K562 (cell line): ENCODE data around the gene LRP3. TPM values are rescaled to one million over a fixed set of nuclear protein-coding genes. Genes with fewer than 3 reads are reported as not detected.

Source experiments
- ATAC-seq: fragments of 200-7000 bp; cut with Tn5 transposase; 3 replicates; pipeline ENCODE4 v1.9.1; 2020; ENCODE audit warnings: moderate library complexity
- BruUV-seq: library from RNA; stranded (reverse); fragments of 400-500 nt; replicated peaks from 2 replicates; lab custom pipeline; 2021; lab: Mats Ljungman, UMichigan
- CTCF ChIA-PET: fragments of 300-600 bp; formaldehyde crosslinking; extraction: SDS; loops from one replicate; lab custom pipeline; 2021; ENCODE audit warnings: low intra/inter-chr PET ratio; lab: Yijun Ruan, JAX
- POLR2A ChIA-PET: fragments of 300-600, 350-650 bp; sonication (Branson Sonifier 250); formaldehyde crosslinking; extraction: SDS; loops from one replicate; lab custom pipeline; 2021; ENCODE audit warnings: antibody characterized with exemption, inconsistent platforms; lab: Yijun Ruan, JAX
- DNase-seq, 4 experiments: peaks; one replicate each; pipeline versions ENCODE4 v3.0.0 to v3.0.0-alpha.2; 2011 to 2018; ENCODE audit warnings: low spot score in 3 of 4, mixed read lengths in 3 of 4; ENCODE audit errors: extremely low read depth in 1 of 4
- FAIRE-seq: peaks from 2 replicates; lab custom pipeline; 2011; peaks lifted over from hg19 to GRCh38; lab: Jason Lieb, UNC
- H2AFZ ChIP-seq: 2 replicates; pipeline ENCODE4 v1.6.0; 2011; ENCODE audit warnings: low read depth, low read length, control low read depth, inconsistent platforms
- H3K27ac ChIP-seq: fragments of 200-600 bp; 3 replicates; pipeline ENCODE4 v1.8.0; 2011; ENCODE audit warnings: low read depth, mild to moderate bottlenecking, control low read depth, inconsistent platforms, low read length, moderate library complexity, mixed read lengths; ENCODE audit errors: extremely low read depth
- H3K27me3 ChIP-seq, 2 experiments: fragments of 300-600 bp in 1 of 2; 2 replicates in 1 of 2; 3 replicates in 1 of 2; pipeline versions ENCODE4 v1.6.0 to v1.8.0; 2011; ENCODE audit warnings: inconsistent platforms in 2 of 2, low read length in 2 of 2, mild to moderate bottlenecking in 1 of 2, mixed read lengths in 1 of 2, moderate library complexity in 1 of 2; ENCODE audit not compliant: control insufficient read depth in 2 of 2, insufficient read depth in 2 of 2
- H3K36me3 ChIP-seq: fragments of 300-600 bp; 3 replicates; pipeline ENCODE4 v1.8.0; 2011; ENCODE audit warnings: mild to moderate bottlenecking, low read length, inconsistent platforms; ENCODE audit not compliant: control insufficient read depth, insufficient read depth
- H3K4me1 ChIP-seq, 2 experiments: fragments of 200-600 bp in 1 of 2; replicated peaks in 1 of 2; 2 replicates in 1 of 2; 3 replicates in 1 of 2; pipeline versions ENCODE4 v1.5.1 to v1.8.0; 2011; ENCODE audit warnings: inconsistent platforms in 2 of 2, low read length in 2 of 2, mild to moderate bottlenecking in 1 of 2, mixed read lengths in 1 of 2, moderate library complexity in 1 of 2; ENCODE audit not compliant: control insufficient read depth in 2 of 2, insufficient read depth in 2 of 2
- H3K4me2 ChIP-seq: 2 replicates; pipeline ENCODE4 v1.6.1; 2011; ENCODE audit warnings: low read length, control low read depth, inconsistent platforms, mixed read lengths; ENCODE audit not compliant: insufficient read depth
- H3K4me3 ChIP-seq: fragments of 200-600 bp; sonication (generic), shearing (Covaris generic); 2 replicates; pipeline ENCODE4 v1.5.1; 2016; ENCODE audit warnings: control low read depth, inconsistent platforms
- H3K79me2 ChIP-seq: fragments of 200-600 bp; 3 replicates; pipeline ENCODE4 v1.8.0; 2011; ENCODE audit warnings: low read length, inconsistent platforms; ENCODE audit not compliant: control insufficient read depth, insufficient read depth
- H3K9ac ChIP-seq, 2 experiments: 2 replicates each; pipeline versions ENCODE4 v1.6.0 to v1.6.1; 2011; ENCODE audit warnings: low read depth in 2 of 2, low read length in 2 of 2, control low read depth in 1 of 2, inconsistent platforms in 1 of 2, mild to moderate bottlenecking in 1 of 2, mixed read lengths in 1 of 2; ENCODE audit not compliant: insufficient read depth in 1 of 2
- H3K9me1 ChIP-seq: one replicate; pipeline ENCODE4 v1.6.0; 2011; ENCODE audit warnings: inconsistent platforms, mild to moderate bottlenecking, low read length, moderate library complexity; ENCODE audit not compliant: control insufficient read depth, insufficient read depth
- H3K9me3 ChIP-seq: replicated peaks from 2 replicates; pipeline ENCODE4 v1.5.1; 2011; ENCODE audit warnings: low read depth, low read length, inconsistent platforms; ENCODE audit not compliant: control insufficient read depth, insufficient read depth
- H4K20me1 ChIP-seq: replicated peaks from 2 replicates; pipeline ENCODE4 v1.6.1; 2011; ENCODE audit warnings: low read length, inconsistent platforms, mixed read lengths; ENCODE audit not compliant: control insufficient read depth, insufficient read depth
- E2F1 ChIP-seq: sonication (generic); formaldehyde crosslinking; IDR thresholded peaks from 2 replicates; pipeline ENCODE4 v1.8.1; 2023; ENCODE audit warnings: mild to moderate bottlenecking, missing genetic modification reagents, moderate library complexity
- GATAD2A ChIP-seq: fragments of 450-650 bp; IDR thresholded peaks from 2 replicates; pipeline ENCODE4 v1.6.1; 2017
- TFE3 ChIP-seq: fragments of 450-650 bp; formaldehyde crosslinking; IDR thresholded peaks from 2 replicates; pipeline ENCODE4 v1.4.0; 2020; ENCODE audit warnings: mild to moderate bottlenecking, mixed read lengths
- U2AF1 ChIP-seq: fragments of 200-400 bp; formaldehyde crosslinking; optimal IDR thresholded peaks from 2 replicates; pipeline ENCODE3; 2017; ENCODE audit warnings: mild to moderate bottlenecking, low read depth, low read length, moderate library complexity
- USF1 ChIP-seq: sonication (generic); formaldehyde crosslinking; IDR thresholded peaks from 2 replicates; pipeline ENCODE4 v1.9.0; 2022; ENCODE audit warnings: mild to moderate bottlenecking, missing genetic modification reagents
- USF2 ChIP-seq: sonication (generic); formaldehyde crosslinking; IDR thresholded peaks from 2 replicates; pipeline ENCODE4 v1.5.0; 2020; ENCODE audit warnings: missing genetic modification reagents
- WGBS: fragments of 100-300 bp; shearing (Covaris generic); methylation state at CpG from one replicate; pipeline ENCODE4 v1.1.6; 2016; ENCODE audit warnings: low coverage, mixed read lengths; ENCODE audit not compliant: insufficient coverage; ENCODE audit errors: missing lambda C conversion rate; 5-methylcytosine and 5-hydroxymethylcytosine counted together
- in situ Hi-C: fragments of 300-500 bp; cut with MboI; formaldehyde crosslinking; loops from 4 replicates; pipeline ENCODE4 v1.15.0; 2018; ENCODE audit warnings: inconsistent platforms, mixed read lengths
- intact Hi-C: fragments of 100-400 bp; cut with micrococcal nuclease; formaldehyde crosslinking; loops from 2 replicates; pipeline ENCODE4 v1.14.2; 2022
- polyA plus RNA-seq, 8 experiments: library from polyadenylated mRNA; depleted of rRNA in 4 of 8; stranded (reverse) in 5 of 8; unstranded in 3 of 8; fragments of >200 nt; fragmentation: Nextera tagmentation in 2 of 8; fragmentation: Illumina TruSeq in 1 of 8; extraction: Ambion mirVana in 2 of 8; extraction: Trizol in 1 of 8; gene quantifications; 2 replicates each; pipeline versions ENCODE4 v1.2.1 to v1.2.3, GENCODE V29; 2011 to 2014; ENCODE audit warnings: inconsistent platforms in 1 of 8, missing spikeins in 1 of 8
- total RNA-seq, 7 experiments: library from RNA; depleted of rRNA in 6 of 7; stranded (reverse); fragments of >200 nt in 6 of 7; fragmentation: Illumina TruSeq in 2 of 7; extraction: Trizol in 2 of 7; gene quantifications; 2 replicates each; pipeline versions ENCODE4 v1.2.1 to v1.2.3, GENCODE V29; 2011 to 2021; ENCODE audit warnings: low replicate concordance in 1 of 7

LRP3 gene
- total and polyA plus RNA-seq, 9 of the 15 experiments (the other 6 are each of a cell fraction or from before 2014, with no cell fraction given), result 0.29 TPM; not detected in 8

- 0 out of 4 replicates have a peak overlapping the region, but pooled peaks of 1 of the 2 experiments have one; percentile 35 for H3K9ac ChIP-seq
- H3K36me3 ChIP-seq, result no peaks in the 10 kb centered on the region
- H3K27ac ChIP-seq, result no peak overlapping the region
- no peaks in the 10 kb centered on the region for H3K79me2 ChIP-seq
- ATAC-seq (peak; percentile 61), FAIRE-seq (no peak), DNase-seq (no peak)
- peaks cover 2 to 36% of the 10 kb centered on the region in 2 experiments; a peak in 2 of 5 replicates for H3K27me3 ChIP-seq
- H3K9me1 ChIP-seq, result no peaks in the 10 kb centered on the region
- no TSS peak for BruUV-seq
- no peak overlapping the region for H3K4me3 ChIP-seq
- H3K4me1 ChIP-seq, result peaks cover 0 to 13% of the 10 kb centered on the region in 2 experiments; a peak in 2 of 5 replicates
- in situ Hi-C loops, result no loop called here
- CTCF ChIA-PET, result no interaction called here
- H2AFZ ChIP-seq, result no peak overlapping the region
- no peak overlapping the region for H3K4me2 ChIP-seq
- intact Hi-C loops, result no loop called here
- H3K9me3 ChIP-seq, result peaks cover 3% of the 10 kb centered on the region; the same call in 1 of the 2 replicates
- POLR2A ChIA-PET, result interaction anchor here (0.6 to 1.0 kb wide), 4 partner anchors 118 to 571 kb away, joined by 3 to 6 read pairs (median 4); no protein-coding TSS in a partner anchor
- no peaks in the 10 kb centered on the region for H4K20me1 ChIP-seq
- WGBS, result 3% methylated on average over 12 of the region's 13 CpGs
- TF ChIP-seq USF1 (CRISPR knock-in tag) (peak; percentile 68), GATAD2A (no peak), USF2 (CRISPR knock-in tag) (peak; percentile 61), U2AF1 (no peak), TFE3 (0 out of 2 replicates have a peak, but pooled peaks have one; percentile 2), E2F1 (CRISPR knock-in tag) (no peak)
- TF ChIP-seq, all 486 proteins: peak for 3
Measured at GRCh38 chr19:33254245-33254824, 60.2 kb downstream of the LRP3 start.
